Thoracic aorta (tissue), 2 donors: Measurements from ENCODE around the gene STAB2. TPM values are rescaled to one million over a fixed set of nuclear protein-coding genes. Genes with fewer than 3 reads are reported as not detected.

Experiments used
- ATAC-seq: fragments of 150-250 bp; one replicate; pipeline ENCODE4 v1.8.0; 2017; ENCODE audit warnings: low read depth; ENCODE audit not compliant: insufficient number of reproducible peaks, low FRiP score
- DNase-seq: peaks from one replicate; pipeline ENCODE4 v3.0.0-alpha.2; 2020; ENCODE audit warnings: low spot score
- H3K27ac ChIP-seq, 2 donors: fragments of 200-600 bp; sonication (generic); 1 replicate in 1 of 2; 2 replicates in 1 of 2; pipeline ENCODE4 v1.5.1; 2016; ENCODE audit warnings: mild to moderate bottlenecking in 2 of 2, moderate library complexity in 2 of 2
- H3K27me3 ChIP-seq: fragments of 200-600 bp; sonication (generic); replicated peaks from 2 replicates; pipeline ENCODE4 v1.6.0; 2016; ENCODE audit warnings: mild to moderate bottlenecking; ENCODE audit not compliant: insufficient read depth
- H3K36me3 ChIP-seq: fragments of 200-600 bp; sonication (generic); one replicate; pipeline ENCODE4 v1.5.1; 2016
- H3K4me1 ChIP-seq, 2 donors: fragments of 200-600 bp; sonication (generic); 1 replicate in 1 of 2; 2 replicates in 1 of 2; pipeline versions ENCODE4 v1.5.1 to v1.6.0; 2016; ENCODE audit warnings: low read depth in 2 of 2, mild to moderate bottlenecking in 1 of 2; ENCODE audit not compliant: control insufficient read depth in 1 of 2
- H3K4me3 ChIP-seq: fragments of 200-600 bp; sonication (generic); 2 replicates; pipeline ENCODE4 v1.5.1; 2016; ENCODE audit warnings: mild to moderate bottlenecking
- H3K9me3 ChIP-seq: fragments of 200-600 bp; sonication (generic); 2 replicates; pipeline ENCODE4 v1.5.1; 2016
- total RNA-seq, 2 donors: library from RNA; depleted of rRNA; stranded (reverse); fragments of >200 nt; gene quantifications; one replicate each; pipeline versions ENCODE4 v1.1.0 to v1.2.3, GENCODE V29; 2016
- TF ChIP-seq, protein P1 (sequence below): fragments of 200-600 bp; sonication (generic); IDR thresholded peaks from one replicate; pipeline ENCODE4 v1.5.1; 2019; ENCODE audit warnings: antibody characterized with exemption

The STAB2 gene
- total RNA-seq, 2 donors from 2014 or later, result not detected

DNA sequence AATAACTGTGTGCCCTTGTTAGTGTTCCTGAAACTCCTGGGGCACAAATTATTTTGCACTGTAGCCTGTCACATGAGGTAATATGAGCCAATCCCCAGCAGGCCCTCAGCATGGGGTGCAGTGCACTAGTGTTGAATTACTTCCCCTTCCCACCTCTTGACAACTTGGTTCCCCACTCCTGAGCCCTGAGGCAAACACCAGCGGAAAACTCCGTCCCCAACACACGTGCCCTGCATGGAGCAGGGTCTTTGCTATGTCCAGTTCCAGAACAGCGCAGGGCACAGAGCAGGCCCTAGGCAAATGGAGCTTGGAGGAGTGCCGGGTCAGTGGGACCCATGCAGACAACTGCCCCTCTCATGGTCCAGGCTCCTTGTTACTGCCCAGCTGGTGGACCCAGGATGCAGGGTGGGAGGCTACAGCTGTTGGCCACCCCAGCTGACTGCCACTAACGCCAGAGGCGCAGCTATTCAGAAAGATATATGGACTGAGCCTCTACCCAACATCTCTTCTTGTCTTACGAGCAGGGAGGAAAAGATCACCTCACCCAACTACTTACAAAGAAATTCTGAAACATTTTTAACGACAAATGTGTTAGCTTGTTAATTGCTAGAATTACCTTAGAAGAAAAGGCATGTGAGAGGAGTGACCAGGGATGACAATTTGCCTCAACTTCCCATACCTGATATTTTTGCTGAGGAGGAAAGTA lies 182.3 kb downstream of the STAB2 start:
- no peak for DNase-seq
- no peak for ATAC-seq
- Histone ChIP-seq H3K4me1 (peaks cover 8 to 27% of the 10 kb centered on the region in 2 donors), H3K27me3 (no peaks in the 10 kb centered on the region), H3K27ac (no peak overlapping the region), H3K36me3 (peaks cover 51% of the 10 kb centered on the region), H3K4me3 (no peak overlapping the region), H3K9me3 (no peaks in the 10 kb centered on the region)
- TF ChIP-seq, protein P1, sequence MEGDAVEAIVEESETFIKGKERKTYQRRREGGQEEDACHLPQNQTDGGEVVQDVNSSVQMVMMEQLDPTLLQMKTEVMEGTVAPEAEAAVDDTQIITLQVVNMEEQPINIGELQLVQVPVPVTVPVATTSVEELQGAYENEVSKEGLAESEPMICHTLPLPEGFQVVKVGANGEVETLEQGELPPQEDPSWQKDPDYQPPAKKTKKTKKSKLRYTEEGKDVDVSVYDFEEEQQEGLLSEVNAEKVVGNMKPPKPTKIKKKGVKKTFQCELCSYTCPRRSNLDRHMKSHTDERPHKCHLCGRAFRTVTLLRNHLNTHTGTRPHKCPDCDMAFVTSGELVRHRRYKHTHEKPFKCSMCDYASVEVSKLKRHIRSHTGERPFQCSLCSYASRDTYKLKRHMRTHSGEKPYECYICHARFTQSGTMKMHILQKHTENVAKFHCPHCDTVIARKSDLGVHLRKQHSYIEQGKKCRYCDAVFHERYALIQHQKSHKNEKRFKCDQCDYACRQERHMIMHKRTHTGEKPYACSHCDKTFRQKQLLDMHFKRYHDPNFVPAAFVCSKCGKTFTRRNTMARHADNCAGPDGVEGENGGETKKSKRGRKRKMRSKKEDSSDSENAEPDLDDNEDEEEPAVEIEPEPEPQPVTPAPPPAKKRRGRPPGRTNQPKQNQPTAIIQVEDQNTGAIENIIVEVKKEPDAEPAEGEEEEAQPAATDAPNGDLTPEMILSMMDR, result no peak

DNA sequence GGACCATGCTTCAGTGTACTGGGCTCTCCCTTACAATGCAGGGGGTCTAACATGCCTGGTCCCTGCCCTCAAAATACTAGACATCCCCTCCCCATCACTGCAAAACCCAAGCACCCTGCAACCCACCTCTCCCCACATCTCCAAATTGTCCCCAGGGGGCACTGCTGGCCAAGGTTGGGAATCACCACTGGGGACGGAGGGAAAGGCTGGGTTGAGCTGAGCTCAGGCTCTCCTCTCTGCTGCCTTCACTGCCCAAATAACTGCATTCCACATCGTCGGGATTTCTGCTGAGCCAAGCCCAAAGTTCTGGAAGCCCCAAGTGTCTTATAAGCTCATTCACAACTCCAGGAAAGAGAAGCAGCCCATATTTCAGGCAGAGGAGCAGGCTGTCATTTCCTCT lies 184.4 kb downstream of the STAB2 start:
- TF ChIP-seq, protein P1, result peak; percentile 30
- H3K4me3 ChIP-seq, result no peak overlapping the region
- H3K9me3 ChIP-seq, result no peaks in the 10 kb centered on the region
- peaks cover 8 to 27% of the 10 kb centered on the region in 2 donors for H3K4me1 ChIP-seq
- ATAC-seq, result no peak
- no peak for DNase-seq
- H3K36me3 ChIP-seq, result peaks cover 53% of the 10 kb centered on the region
- H3K27me3 ChIP-seq, result no peaks in the 10 kb centered on the region
- no peak overlapping the region for H3K27ac ChIP-seq

DNA sequence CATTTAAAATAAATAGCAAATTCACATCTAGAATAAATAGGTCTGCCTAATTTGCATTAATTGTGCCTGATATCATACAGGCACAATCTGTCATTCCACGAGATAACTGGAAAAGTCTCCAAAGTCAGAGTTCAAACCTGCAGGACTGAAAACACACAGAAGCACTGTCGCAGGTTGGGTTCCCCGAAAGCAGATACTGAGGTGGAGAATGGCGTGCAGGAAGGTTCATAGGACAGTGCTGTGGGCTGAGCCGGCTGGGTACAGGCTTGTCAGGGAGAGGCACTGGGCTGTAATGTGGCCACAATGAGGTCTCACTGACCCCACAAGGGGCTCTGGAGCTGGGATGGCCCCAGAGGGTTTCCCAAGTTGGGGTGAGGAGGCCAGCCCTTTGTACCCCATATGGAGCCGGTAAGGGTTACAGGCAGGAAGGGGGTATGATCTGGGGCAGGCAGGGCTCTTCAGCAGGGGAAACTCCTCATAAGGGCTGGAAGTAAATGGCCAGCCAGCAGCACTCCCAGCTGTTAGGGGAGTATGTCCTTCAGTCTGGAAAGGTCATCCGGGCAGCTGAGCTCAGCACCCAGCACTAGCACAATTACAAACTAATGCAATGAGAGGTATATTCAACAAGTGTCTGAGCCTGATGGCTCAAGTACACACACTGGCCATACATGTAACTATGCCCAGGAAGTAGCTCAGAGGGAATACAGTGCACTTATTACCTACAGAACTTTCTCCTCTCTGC lies 185.5 kb downstream of the STAB2 start:
- Histone ChIP-seq H3K27me3 (no peaks in the 10 kb centered on the region), H3K4me1 (peaks cover 8 to 27% of the 10 kb centered on the region in 2 donors), H3K36me3 (peaks cover 57% of the 10 kb centered on the region), H3K9me3 (no peaks in the 10 kb centered on the region), H3K27ac (peak overlapping the region in 1 of 2 donors; percentile 12), H3K4me3 (no peak overlapping the region)
- DNase-seq (no peak), ATAC-seq (no peak)
- TF ChIP-seq, protein P1, result no peak

DNA sequence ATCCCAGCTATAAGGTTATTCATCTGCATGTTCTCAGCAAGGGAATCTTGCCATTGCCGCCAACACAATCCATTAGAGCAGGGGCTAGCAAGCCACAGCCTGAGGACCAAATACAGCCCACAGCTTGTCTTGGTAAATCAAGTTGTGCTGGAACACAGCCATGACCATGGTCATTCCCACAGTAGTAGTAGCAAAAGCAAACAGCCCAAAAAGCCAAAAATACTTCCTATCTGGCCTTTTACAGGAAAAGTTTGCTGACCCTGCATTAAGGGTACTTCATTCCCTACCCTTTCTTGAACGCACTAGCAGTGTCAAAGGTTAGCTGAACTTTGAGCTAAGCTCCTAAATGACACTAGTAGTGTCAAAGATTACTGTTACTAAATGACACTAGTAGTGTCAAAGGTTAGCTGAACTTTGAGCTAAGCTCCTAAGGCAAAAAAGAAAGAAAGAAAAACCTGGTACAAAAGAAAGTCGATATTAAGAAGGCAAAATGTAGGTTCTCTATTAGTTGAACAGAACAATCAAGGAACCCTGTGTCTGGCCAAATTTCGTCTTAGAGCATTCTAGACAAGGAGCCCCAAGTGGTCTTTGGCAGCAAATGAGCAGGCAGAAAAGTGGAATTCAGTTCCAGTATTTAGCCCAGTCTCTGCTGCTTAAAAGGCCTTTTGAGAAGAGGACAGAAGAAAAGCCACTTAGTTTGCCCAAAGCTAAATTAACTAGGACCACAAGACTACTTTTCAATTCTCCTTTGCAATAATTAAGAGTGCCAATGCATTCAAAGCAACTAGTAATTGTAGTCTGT lies 186.2 kb downstream of the STAB2 start:
- H3K4me3 ChIP-seq, result no peak overlapping the region
- no peak for ATAC-seq
- no peak for DNase-seq
- no peaks in the 10 kb centered on the region for H3K9me3 ChIP-seq
- peak overlapping the region in 1 of 2 donors; percentile 12 for H3K27ac ChIP-seq
- H3K36me3 ChIP-seq, result peaks cover 60% of the 10 kb centered on the region
- H3K27me3 ChIP-seq, result no peaks in the 10 kb centered on the region
- peaks cover 8 to 27% of the 10 kb centered on the region in 2 donors for H3K4me1 ChIP-seq
- TF ChIP-seq, protein P1, result no peak
